Mucosa of stomach (tissue), 1 donor: ENCODE data around the gene LHPP.

Source experiments
- H3K27me3 ChIP-seq: one replicate; pipeline ENCODE4 v1.7.0; 2013; ENCODE audit warnings: mild to moderate bottlenecking, low read length; ENCODE audit not compliant: control insufficient read depth, insufficient read depth
- H3K36me3 ChIP-seq: one replicate; pipeline ENCODE4 v1.7.0; 2013; ENCODE audit warnings: low read length; ENCODE audit not compliant: control insufficient read depth, insufficient read depth
- H3K4me1 ChIP-seq: one replicate; pipeline ENCODE4 v1.7.0; 2013; ENCODE audit warnings: mild to moderate bottlenecking, low read length; ENCODE audit not compliant: control insufficient read depth, insufficient read depth
- H3K4me3 ChIP-seq: one replicate; pipeline ENCODE4 v1.7.0; 2013; ENCODE audit warnings: low read length
- H3K9ac ChIP-seq: one replicate; pipeline ENCODE4 v1.7.0; 2013; ENCODE audit warnings: mild to moderate bottlenecking, low read length, moderate library complexity
- H3K9me3 ChIP-seq: one replicate; pipeline ENCODE4 v1.7.0; 2013; ENCODE audit warnings: mild to moderate bottlenecking, low read length, moderate library complexity; ENCODE audit not compliant: control insufficient read depth
- donor health status: Pancreatic carcinoma.

The LHPP gene

DNA sequence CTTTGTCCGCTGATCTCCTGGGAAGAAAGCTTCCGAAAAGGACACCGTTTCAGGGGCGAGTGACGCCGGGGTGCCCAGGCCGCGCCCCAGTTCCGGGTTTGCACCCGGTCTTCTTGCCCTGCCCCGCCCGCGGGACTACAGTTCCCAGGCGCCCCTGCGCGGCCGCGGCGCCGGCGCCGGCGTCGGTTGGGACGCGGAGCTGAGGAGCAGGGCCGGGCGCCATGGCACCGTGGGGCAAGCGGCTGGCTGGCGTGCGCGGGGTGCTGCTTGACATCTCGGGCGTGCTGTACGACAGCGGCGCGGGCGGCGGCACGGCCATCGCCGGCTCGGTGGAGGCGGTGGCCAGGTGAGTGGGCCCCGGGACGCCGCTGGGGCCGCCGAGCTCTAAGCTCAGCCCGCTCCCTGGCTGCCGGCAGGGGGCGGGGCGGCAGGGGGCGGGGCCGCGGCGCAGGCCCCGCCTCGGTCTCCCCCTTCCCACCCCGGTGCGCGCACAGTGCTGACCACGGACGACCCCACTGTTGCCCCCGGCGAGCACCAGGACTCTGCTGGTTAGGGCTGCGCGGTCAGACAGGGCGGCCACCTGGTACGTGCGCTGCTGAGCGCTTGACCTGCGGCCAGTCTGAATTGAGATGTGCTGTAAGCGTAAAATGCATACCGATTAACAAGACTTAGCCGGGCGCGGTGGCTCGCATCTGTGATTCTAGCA is at the start of gene LHPP:
LHPP (plus strand) TSS at position 182 of the 706 bp plus-strand sequence; CDS start at position 222, 40 bp downstream.
- Histone ChIP-seq H3K4me3 (peak within 1 kb of the TSS; percentile 51), H3K27me3 (peaks cover 3% of the 10 kb centered on the region), H3K9me3 (no peaks in the 10 kb centered on the region), H3K9ac (peak within 1 kb of the TSS; percentile 70), H3K36me3 (no peaks in the 10 kb centered on the region), H3K4me1 (peaks cover 17% of the 10 kb centered on the region)

DNA sequence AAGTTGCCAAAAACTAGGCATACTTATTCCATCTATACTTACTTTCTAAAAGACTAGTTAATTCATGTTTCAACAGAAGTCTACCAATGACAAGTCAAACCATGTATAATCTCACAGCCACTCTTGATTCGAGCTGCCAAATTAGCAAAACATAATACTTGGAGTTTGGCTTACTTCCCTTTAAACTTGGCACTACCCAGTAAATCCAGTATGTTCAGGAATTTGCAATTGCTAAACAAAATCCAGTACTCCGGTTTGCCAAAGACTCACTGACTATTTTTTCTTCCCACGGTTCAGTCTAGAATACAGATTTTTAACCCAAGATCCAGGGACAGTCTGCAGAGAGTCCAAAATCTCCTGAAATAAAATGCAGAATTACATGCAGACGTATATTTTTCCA is 47.5 kb upstream of the LHPP start:
- no peaks in the 10 kb centered on the region for H3K27me3 ChIP-seq
- no peaks in the 10 kb centered on the region for H3K9me3 ChIP-seq
- no peak overlapping the region for H3K9ac ChIP-seq
- peaks cover 13% of the 10 kb centered on the region for H3K4me1 ChIP-seq
- no peak overlapping the region for H3K4me3 ChIP-seq
- no peaks in the 10 kb centered on the region for H3K36me3 ChIP-seq

DNA sequence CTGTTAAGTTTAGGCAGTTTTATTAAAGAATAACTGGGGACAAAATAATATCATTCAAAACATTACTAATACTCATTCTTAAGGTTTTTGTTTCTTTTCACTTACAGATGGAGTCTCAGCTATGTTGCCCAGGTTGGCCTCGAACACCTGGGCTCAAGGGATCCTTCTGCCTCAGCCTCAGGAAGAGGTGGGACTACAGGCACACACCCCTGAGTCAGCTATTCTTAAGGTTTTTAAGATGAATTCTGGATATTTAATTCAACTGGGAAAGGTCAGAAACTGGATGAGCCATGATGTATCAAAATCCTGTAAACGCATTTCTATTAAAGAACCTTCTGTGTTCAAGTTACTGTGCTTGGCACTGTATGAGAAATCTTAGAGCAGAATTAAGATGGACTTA is 46.4 kb upstream of the LHPP start:
- H3K4me1 ChIP-seq, result peaks cover 23% of the 10 kb centered on the region
- no peaks in the 10 kb centered on the region for H3K9me3 ChIP-seq
- H3K27me3 ChIP-seq, result no peaks in the 10 kb centered on the region
- H3K36me3 ChIP-seq, result no peaks in the 10 kb centered on the region
- no peak overlapping the region for H3K4me3 ChIP-seq
- no peak overlapping the region for H3K9ac ChIP-seq

DNA sequence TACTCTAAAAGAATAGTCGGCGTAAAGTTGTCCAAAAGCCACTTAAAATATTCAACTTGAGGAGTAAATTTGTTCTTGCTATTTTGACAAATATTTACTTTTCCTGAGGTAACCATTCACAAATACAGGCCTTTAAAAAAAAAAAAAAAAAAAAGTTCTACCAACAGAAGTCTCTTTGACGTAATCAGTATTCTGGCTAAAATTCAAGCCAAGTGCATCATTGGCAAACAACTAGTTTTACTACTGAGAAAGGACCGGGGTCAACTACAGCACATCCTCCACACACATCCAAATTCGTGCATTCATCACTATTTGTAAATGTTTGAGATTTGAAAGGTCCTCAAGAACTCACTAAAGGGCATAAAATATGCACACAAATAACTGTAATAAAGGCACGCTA is 44.9 kb upstream of the LHPP start:
- Histone ChIP-seq H3K4me3 (no peak overlapping the region), H3K9me3 (no peaks in the 10 kb centered on the region), H3K4me1 (peaks cover 36% of the 10 kb centered on the region), H3K9ac (no peak overlapping the region), H3K27me3 (peaks cover 3% of the 10 kb centered on the region), H3K36me3 (no peaks in the 10 kb centered on the region)

DNA sequence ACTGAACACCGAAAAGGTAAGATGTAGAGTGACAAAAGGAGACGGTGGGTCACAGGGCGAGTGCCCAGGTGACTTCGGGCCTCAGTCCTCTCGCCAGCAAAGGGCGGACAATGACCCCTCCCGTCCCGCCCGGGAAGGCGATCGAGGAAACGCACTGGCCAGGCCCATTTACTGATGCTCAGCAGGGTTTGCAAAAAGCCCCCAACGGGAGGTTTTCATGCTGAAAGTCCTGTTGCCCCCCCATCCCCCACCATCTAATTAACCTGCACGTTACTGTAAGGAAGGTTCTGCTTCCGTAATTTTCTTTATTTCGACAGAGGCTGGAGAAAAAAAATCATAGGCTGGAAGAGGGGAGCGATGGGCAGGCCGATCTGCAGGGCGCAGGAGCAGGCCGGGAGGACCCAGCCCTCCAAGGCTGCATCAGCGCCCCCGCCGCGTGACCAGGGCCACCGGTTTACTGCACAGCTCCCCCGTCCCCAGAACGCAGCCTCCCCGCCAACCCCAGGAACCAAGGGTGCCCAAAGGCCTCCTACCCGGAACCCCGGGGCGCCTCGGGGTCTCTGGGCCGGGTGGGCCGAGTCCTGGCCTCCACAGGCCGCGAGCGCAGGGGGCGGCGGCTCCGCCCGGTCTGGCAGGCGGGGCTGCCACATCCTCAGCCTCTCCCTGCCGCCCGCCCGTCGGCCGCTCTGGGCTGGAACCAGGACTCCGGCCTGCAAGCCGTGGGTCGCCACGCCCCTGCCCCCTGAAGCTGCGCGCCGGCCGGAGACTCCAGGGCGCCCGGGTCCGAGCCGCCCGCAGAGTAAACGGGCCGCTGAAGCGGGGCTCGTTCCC is 43.5 kb upstream of the LHPP start:
- peaks cover 36% of the 10 kb centered on the region for H3K4me1 ChIP-seq
- H3K27me3 ChIP-seq, result peaks cover 3% of the 10 kb centered on the region

DNA sequence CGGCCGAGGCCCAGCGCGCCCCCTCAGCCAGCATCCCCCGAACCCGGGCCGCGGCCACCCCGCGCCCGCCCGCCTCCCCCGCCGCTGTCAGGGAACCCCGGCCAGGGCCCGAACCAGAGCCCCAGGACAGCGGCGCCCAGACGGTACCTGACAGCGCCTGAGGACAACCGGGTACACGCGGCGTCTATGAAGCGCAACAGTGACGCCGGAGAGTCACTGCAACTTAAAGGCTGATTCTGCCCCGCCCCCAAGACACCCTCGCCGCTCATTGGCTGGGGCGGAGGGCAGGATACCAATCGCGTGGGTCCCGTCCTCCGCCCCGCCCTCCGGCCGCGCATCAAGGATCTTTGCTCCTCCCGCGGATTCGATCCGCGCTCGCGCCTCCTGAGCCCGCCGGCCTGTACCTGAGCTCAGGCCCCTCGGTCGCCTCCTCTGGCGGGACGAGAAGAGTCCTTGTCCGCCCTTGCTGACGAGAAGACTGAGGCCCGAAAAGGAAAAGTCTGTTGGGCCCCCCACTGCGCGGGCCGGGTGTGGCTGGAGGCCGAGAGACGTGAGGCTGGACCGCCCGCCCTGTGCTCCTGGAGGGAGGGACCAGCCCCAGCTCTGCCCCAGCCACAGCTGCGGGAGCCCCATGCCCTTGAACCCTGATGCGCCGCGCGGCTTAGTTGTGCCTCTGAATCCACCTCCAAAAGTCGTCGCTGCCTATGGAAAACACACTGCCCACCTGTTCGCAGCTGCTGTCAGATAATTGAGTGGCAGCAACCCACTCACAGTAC is 42.7 kb upstream of the LHPP start, which contains the start of gene OAT:
OAT (minus strand) TSS at position 198 of the 776 bp plus-strand sequence. CDS start 6,752 bp downstream, outside the sequence.
- peaks cover 3% of the 10 kb centered on the region for H3K27me3 ChIP-seq
- H3K9me3 ChIP-seq, result no peaks in the 10 kb centered on the region
- H3K9ac ChIP-seq, result peak within 1 kb of the TSS; percentile 76
- peak within 1 kb of the TSS; percentile 50 for H3K4me3 ChIP-seq
- H3K4me1 ChIP-seq, result peaks cover 36% of the 10 kb centered on the region
- no peaks in the 10 kb centered on the region for H3K36me3 ChIP-seq

More for the DNA sequence above, 43.5 kb upstream of the LHPP start:
- Histone ChIP-seq H3K36me3 (no peaks in the 10 kb centered on the region), H3K9me3 (no peaks in the 10 kb centered on the region), H3K9ac (peak overlapping the region; percentile 76), H3K4me3 (peak overlapping the region; percentile 50)

DNA sequence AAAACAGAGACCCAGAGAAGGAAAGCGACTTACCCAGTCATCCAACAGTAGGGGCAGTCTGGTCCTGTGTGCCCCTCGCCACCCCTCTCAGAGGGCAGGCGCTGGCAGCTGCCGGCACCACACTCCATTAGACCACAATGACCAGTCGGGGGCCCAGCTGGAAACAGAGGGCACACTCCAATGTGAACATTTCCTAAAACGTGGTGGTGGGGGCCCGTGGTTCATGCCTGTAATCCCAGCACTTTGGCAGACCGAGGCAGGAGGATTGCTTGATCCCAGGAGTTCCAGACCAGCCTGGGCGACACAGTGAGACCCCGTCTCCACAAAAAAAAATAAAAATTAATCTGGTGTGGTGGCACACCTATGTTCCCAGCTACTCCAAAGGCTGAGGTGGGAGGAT is 42.0 kb upstream of the LHPP start:
- H3K27me3 ChIP-seq, result peaks cover 3% of the 10 kb centered on the region
- no peaks in the 10 kb centered on the region for H3K9me3 ChIP-seq
- H3K36me3 ChIP-seq, result no peaks in the 10 kb centered on the region
- H3K4me1 ChIP-seq, result peaks cover 36% of the 10 kb centered on the region
- no peak overlapping the region for H3K9ac ChIP-seq
- H3K4me3 ChIP-seq, result no peak overlapping the region

- Histone ChIP-seq H3K4me1 (peaks cover 36% of the 10 kb centered on the region), H3K27me3 (peaks cover 3% of the 10 kb centered on the region), H3K9me3 (no peaks in the 10 kb centered on the region), H3K36me3 (no peaks in the 10 kb centered on the region), H3K9ac (no peak overlapping the region), H3K4me3 (no peak overlapping the region)
Observed at GRCh38 chr10:124420254-124420653, 41.4 kb upstream of the LHPP start.

- no peaks in the 10 kb centered on the region for H3K9me3 ChIP-seq
Observed at GRCh38 chr10:124422742-124423141, 38.9 kb upstream of the LHPP start.

GRCh38 chr10:124423813-124424212 is 37.8 kb upstream of the LHPP start:
- peaks cover 33% of the 10 kb centered on the region for H3K4me1 ChIP-seq
- peaks cover 6% of the 10 kb centered on the region for H3K27me3 ChIP-seq
- H3K4me3 ChIP-seq, result no peak overlapping the region
- H3K9me3 ChIP-seq, result no peaks in the 10 kb centered on the region
- H3K9ac ChIP-seq, result no peak overlapping the region
- H3K36me3 ChIP-seq, result no peaks in the 10 kb centered on the region

More at GRCh38 chr10:124422742-124423141, 38.9 kb upstream of the LHPP start:
- Histone ChIP-seq H3K4me1 (peaks cover 25% of the 10 kb centered on the region), H3K9ac (no peak overlapping the region), H3K4me3 (no peak overlapping the region), H3K27me3 (peaks cover 3% of the 10 kb centered on the region), H3K36me3 (no peaks in the 10 kb centered on the region)

DNA sequence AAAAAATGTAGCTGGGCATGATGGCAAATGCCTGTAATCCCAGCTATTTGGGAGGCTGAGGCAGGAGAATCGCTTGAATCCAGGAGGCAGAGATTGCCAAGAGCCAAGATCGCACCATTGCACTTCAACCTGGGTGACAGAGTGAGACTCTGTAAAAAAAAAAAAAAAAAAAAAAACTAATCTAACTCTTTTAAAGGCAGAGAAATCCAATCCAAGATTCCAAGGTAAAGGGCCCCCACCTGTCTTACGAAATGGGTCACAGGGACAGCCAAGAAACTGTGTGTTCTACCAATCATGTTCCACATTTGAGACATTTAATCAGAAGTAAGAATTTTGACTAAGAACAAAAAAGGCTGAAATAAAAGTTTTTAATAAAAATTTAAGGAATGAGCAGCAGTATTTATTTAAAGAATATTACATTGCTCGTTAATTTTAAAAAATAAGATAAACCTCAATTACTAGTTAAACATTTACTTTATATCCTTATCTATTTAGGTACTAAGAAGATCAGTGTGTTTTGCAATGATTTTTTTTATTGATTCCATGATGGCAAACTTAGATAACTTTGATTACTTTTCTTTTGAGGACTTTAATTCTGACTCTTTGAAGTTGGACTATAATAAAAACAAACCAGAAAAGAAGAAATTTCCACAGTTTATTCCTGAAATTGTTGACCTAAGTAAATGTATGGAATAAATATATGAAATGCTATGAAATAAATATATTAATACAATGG is 36.2 kb upstream of the LHPP start:
- Histone ChIP-seq H3K9ac (no peak overlapping the region), H3K4me1 (peaks cover 19% of the 10 kb centered on the region), H3K4me3 (no peak overlapping the region), H3K9me3 (no peaks in the 10 kb centered on the region), H3K36me3 (no peaks in the 10 kb centered on the region), H3K27me3 (peaks cover 6% of the 10 kb centered on the region)
